CD14-positive monocyte (primary cell): ENCODE measurements around the gene GRIFIN. TPM values are rescaled to one million over a fixed set of nuclear protein-coding genes. Genes with fewer than 3 reads are reported as not detected.

Experiments used
- DNase-seq, 3 donors: peaks; one replicate each; pipeline ENCODE4 v3.0.0-alpha.2; 2011 to 2022
- H2AFZ ChIP-seq: 2 replicates; pipeline ENCODE4 v1.6.0; 2012; ENCODE audit warnings: mild to moderate bottlenecking, low read depth, low read length, inconsistent platforms; ENCODE audit not compliant: insufficient read depth, poor library complexity, severe bottlenecking
- H3K27ac ChIP-seq, 2 donors: 1 replicate in 1 of 2; 2 replicates in 1 of 2; pipeline ENCODE4 v1.5.1; 2012 to 2013; ENCODE audit warnings: low read length in 2 of 2, control low read depth in 1 of 2, inconsistent platforms in 1 of 2, low read depth in 1 of 2, mild to moderate bottlenecking in 1 of 2
- H3K27me3 ChIP-seq, 2 donors: one replicate each; pipeline versions ENCODE4 v1.6.0 to v1.6.1; 2011 to 2013; ENCODE audit warnings: low read length in 2 of 2; ENCODE audit not compliant: control insufficient read depth in 2 of 2, insufficient read depth in 2 of 2
- H3K36me3 ChIP-seq, 2 donors: replicated peaks in 1 of 2; 1 replicate in 1 of 2; 2 replicates in 1 of 2; pipeline versions ENCODE4 v1.5.1 to v1.6.1; 2012 to 2013; ENCODE audit warnings: low read length in 2 of 2, control low read depth in 1 of 2, inconsistent platforms in 1 of 2, mild to moderate bottlenecking in 1 of 2; ENCODE audit not compliant: insufficient read depth in 2 of 2, control insufficient read depth in 1 of 2
- H3K4me1 ChIP-seq, 2 donors: 1 replicate in 1 of 2; 2 replicates in 1 of 2; pipeline versions ENCODE4 v1.5.1 to v1.6.1; 2012 to 2013; ENCODE audit warnings: low read length in 2 of 2, control low read depth in 1 of 2, inconsistent platforms in 1 of 2, mild to moderate bottlenecking in 1 of 2, moderate library complexity in 1 of 2; ENCODE audit not compliant: insufficient read depth in 2 of 2, control insufficient read depth in 1 of 2
- H3K4me2 ChIP-seq: replicated peaks from 2 replicates; pipeline ENCODE3; 2012; ENCODE audit warnings: low read length, moderate library complexity, mild to moderate bottlenecking; ENCODE audit not compliant: poor library complexity, severe bottlenecking; ENCODE audit errors: extremely low read depth
- H3K4me3 ChIP-seq, 3 experiments: fragments of 200-600 bp in 1 of 3; sonication (generic) in 1 of 3; replicated peaks in 1 of 3; 1 replicate in 2 of 3; 2 replicates in 1 of 3; pipeline ENCODE4 v1.5.1; 2011 to 2013; ENCODE audit warnings: low read length in 3 of 3, mild to moderate bottlenecking in 3 of 3, control low read depth in 2 of 3, low read depth in 2 of 3, inconsistent platforms in 1 of 3, moderate library complexity in 1 of 3
- H3K79me2 ChIP-seq: 2 replicates; pipeline ENCODE4 v1.6.0; 2012; ENCODE audit warnings: mild to moderate bottlenecking, control low read depth, inconsistent platforms, low read length, moderate library complexity; ENCODE audit not compliant: insufficient read depth
- H3K9ac ChIP-seq: 2 replicates; pipeline ENCODE4 v1.6.0; 2017; ENCODE audit warnings: low read length, mild to moderate bottlenecking; ENCODE audit not compliant: insufficient read depth, poor library complexity, severe bottlenecking
- H3K9me3 ChIP-seq, 2 donors: replicated peaks in 1 of 2; 1 replicate in 1 of 2; 2 replicates in 1 of 2; pipeline versions ENCODE4 v1.5.1 to v1.6.1; 2012 to 2013; ENCODE audit warnings: low read length in 2 of 2, control low read depth in 1 of 2; ENCODE audit not compliant: control insufficient read depth in 1 of 2, insufficient read depth in 1 of 2
- H4K20me1 ChIP-seq: 2 replicates; pipeline ENCODE4 v1.6.0; 2012; ENCODE audit warnings: mild to moderate bottlenecking, low read length, control low read depth, moderate library complexity; ENCODE audit not compliant: insufficient read depth
- H3K27ac Mint-ChIP-seq, 7 donors: one replicate each; pipeline ENCODE4 v1.8.0; 2020; ENCODE audit warnings: mild to moderate bottlenecking in 7 of 7, mixed read lengths in 7 of 7, moderate library complexity in 6 of 7, inconsistent platforms in 2 of 7
- H3K27me3 Mint-ChIP-seq, 3 donors: one replicate each; pipeline ENCODE4 v1.8.0; 2021 to 2022; ENCODE audit warnings: low read depth in 3 of 3, mild to moderate bottlenecking in 3 of 3, mixed read lengths in 3 of 3, moderate library complexity in 3 of 3, inconsistent platforms in 1 of 3
- H3K36me3 Mint-ChIP-seq, 2 donors: one replicate each; pipeline ENCODE4 v1.8.0; 2020; ENCODE audit warnings: mixed read lengths in 2 of 2, inconsistent platforms in 1 of 2, mild to moderate bottlenecking in 1 of 2
- H3K4me1 Mint-ChIP-seq: one replicate; pipeline ENCODE4 v1.8.0; 2020; ENCODE audit warnings: mild to moderate bottlenecking, mixed read lengths
- H3K4me3 Mint-ChIP-seq, 2 donors: one replicate each; pipeline ENCODE4 v1.8.0; 2020; ENCODE audit warnings: mild to moderate bottlenecking in 2 of 2, mixed read lengths in 2 of 2, moderate library complexity in 1 of 2
- H3K9me3 Mint-ChIP-seq, 7 donors: one replicate each; pipeline ENCODE4 v1.8.0; 2020 to 2022; ENCODE audit warnings: mixed read lengths in 7 of 7, mild to moderate bottlenecking in 6 of 7, moderate library complexity in 6 of 7, inconsistent platforms in 2 of 7
- CTCF ChIP-seq: fragments of 200-600 bp; IDR thresholded peaks from one replicate; pipeline ENCODE4 v1.8.0; 2022; ENCODE audit warnings: antibody characterized with exemption, mild to moderate bottlenecking
- WGBS: methylation state at CpG from one replicate; pipeline ENCODE4 v1.1.5; 2013; ENCODE audit warnings: missing lambda C conversion rate; ENCODE audit not compliant: insufficient coverage; 5-methylcytosine and 5-hydroxymethylcytosine counted together
- intact Hi-C, 2 donors: fragments of 100-400 bp; cut with micrococcal nuclease; formaldehyde crosslinking; loops; one replicate each; pipeline versions ENCODE4 v1.15.0 to v1.15.1; 2023
- polyA plus RNA-seq, 3 donors: library from polyadenylated mRNA; depleted of rRNA in 1 of 3; unstranded in 2 of 3; stranded (reverse) in 1 of 3; fragments of 300-500 nt in 2 of 3; fragments of >200 nt in 1 of 3; fragmentation: Illumina TruSeq in 2 of 3; gene quantifications; 1 replicate in 2 of 3; 2 replicates in 1 of 3; pipeline ENCODE4 v1.2.3, GENCODE V29; 2012 to 2021

Gene GRIFIN
- polyA plus RNA-seq, 3 donors: not detected

- Histone ChIP-seq H3K9me3 (peaks cover 11 to 15% of the 10 kb centered on the region in 2 donors), H3K4me2 (no peak overlapping the region), H3K36me3 (no peaks in the 10 kb centered on the region), H3K9ac (no peak overlapping the region), H3K27ac (no peak overlapping the region), H3K4me3 (no peak overlapping the region), H4K20me1 (no peaks in the 10 kb centered on the region), H3K4me1 (peaks cover 11 to 18% of the 10 kb centered on the region in 2 donors), H3K27me3 (peaks cover 0 to 4% of the 10 kb centered on the region in 2 donors), H2AFZ (no peak overlapping the region), H3K79me2 (no peaks in the 10 kb centered on the region)
- H3K27ac Mint-ChIP-seq: no peak overlapping the region
- H3K4me1 Mint-ChIP-seq: peaks cover 16% of the 10 kb centered on the region
- peaks cover 15 to 25% (median 16%) of the 10 kb centered on the region in 3 donors for H3K27me3 Mint-ChIP-seq
- 79% methylated on average over 19 of the region's 21 CpGs for WGBS
- H3K4me3 Mint-ChIP-seq: no peak overlapping the region
- H3K9me3 Mint-ChIP-seq: peaks cover 11 to 17% (median 13%) of the 10 kb centered on the region in 7 donors
- H3K36me3 Mint-ChIP-seq: peaks cover 3 to 5% of the 10 kb centered on the region in 2 donors
- intact Hi-C loops: no loop called here
- TF ChIP-seq CTCF: no peak
- no peak for DNase-seq
Measured at GRCh38 chr7:2480070-2480408, 3.8 kb upstream of the GRIFIN start.

GRCh38 chr7:2479276-2480069, 3.3 kb upstream of the GRIFIN start:
- peak overlapping the region in 1 of 2 donors; percentile 22 for H3K4me3 Mint-ChIP-seq
- no peak for TF ChIP-seq CTCF
- Histone ChIP-seq H3K27ac (no peak overlapping the region), H3K79me2 (no peaks in the 10 kb centered on the region), H2AFZ (no peak overlapping the region), H3K9me3 (peaks cover 11 to 15% of the 10 kb centered on the region in 2 donors), H3K9ac (no peak overlapping the region), H4K20me1 (no peaks in the 10 kb centered on the region), H3K4me1 (peaks cover 11 to 18% of the 10 kb centered on the region in 2 donors), H3K4me3 (no peak overlapping the region), H3K4me2 (no peak overlapping the region), H3K36me3 (no peaks in the 10 kb centered on the region), H3K27me3 (peaks cover 0 to 4% of the 10 kb centered on the region in 2 donors)
- peaks cover 11 to 17% (median 13%) of the 10 kb centered on the region in 7 donors for H3K9me3 Mint-ChIP-seq
- H3K27me3 Mint-ChIP-seq: peaks cover 14 to 25% (median 14%) of the 10 kb centered on the region in 3 donors
- DNase-seq: no peak
- intact Hi-C loops: loop anchor here (5.0 to 10.0 kb wide), 3 partner anchors 43 to 85 kb away; partner anchors contain the start of genes BRAT1 (in 1 of the 2) and IQCE (in 1 of the 2)
- H3K4me1 Mint-ChIP-seq: peaks cover 16% of the 10 kb centered on the region
- H3K36me3 Mint-ChIP-seq: peaks cover 3 to 5% of the 10 kb centered on the region in 2 donors
- peak overlapping the region in 2 of 7 donors; percentile 20 to 46 for H3K27ac Mint-ChIP-seq
- 84% methylated on average over 16 of the region's 16 CpGs for WGBS
